ENCODE results near the gene ANKFN1.

GRCh38 chr17:56440419-56440818 is 287.1 kb downstream of the ANKFN1 start:
- TF ChIP-seq CTCF (conservative IDR thresholded peaks at IDR 0.05) (no peak), ZFX (IDR thresholded peaks at IDR 0.05) (no peak)

Measured in C4-2B (cell line).